SK-N-SH treated with all-trans-retinoic acid at 6 μM for 48 hours (cell line): ENCODE results near the gene RAD51B.

Experiments used
- ATAC-seq: fragments of 200-7000 bp; cut with Tn5 transposase; 3 replicates; pipeline ENCODE4 v1.9.1; 2020; ENCODE audit warnings: mild to moderate bottlenecking, moderate library complexity
- ARNTL ChIP-seq: fragments of 450-650 bp; formaldehyde crosslinking; IDR thresholded peaks from 2 replicates; pipeline ENCODE4 v1.5.0; 2020; ENCODE audit warnings: low read depth, mild to moderate bottlenecking, moderate library complexity, borderline replicate concordance
- BACH2 ChIP-seq: fragments of 250-450 bp; sonication (Bioruptor Pico); IDR thresholded peaks from 2 replicates; pipeline ENCODE4 v1.9.0; 2021; ENCODE audit warnings: mild to moderate bottlenecking, borderline replicate concordance
- CREB5 ChIP-seq: fragments of 250-450 bp; sonication (Bioruptor Pico); IDR thresholded peaks from 2 replicates; pipeline ENCODE4 v1.5.1; 2020; ENCODE audit warnings: low read depth, mild to moderate bottlenecking, moderate library complexity
- CSRNP3 ChIP-seq: fragments of 250-450 bp; sonication (Bioruptor Pico); IDR thresholded peaks from 2 replicates; pipeline ENCODE4 v1.5.1; 2021; ENCODE audit warnings: mild to moderate bottlenecking, moderate library complexity
- ESRRG ChIP-seq: fragments of 250-450 bp; sonication (Bioruptor Pico); IDR thresholded peaks from 2 replicates; pipeline ENCODE4 v1.6.1; 2021; ENCODE audit warnings: mild to moderate bottlenecking
- ISL1 ChIP-seq: fragments of 250-450 bp; sonication (Bioruptor Pico); IDR thresholded peaks from 2 replicates; pipeline ENCODE4 v2.1.2; 2022; ENCODE audit warnings: mild to moderate bottlenecking, moderate library complexity
- OSR1 ChIP-seq: fragments of 250-450 bp; sonication (Bioruptor Pico); IDR thresholded peaks from 2 replicates; pipeline ENCODE4 v1.8.0; 2022; ENCODE audit warnings: moderate library complexity, mild to moderate bottlenecking, inconsistent platforms
- PATZ1 ChIP-seq: fragments of 250-450 bp; sonication (Bioruptor Pico); IDR thresholded peaks from 2 replicates; pipeline ENCODE4 v1.8.0; 2020; ENCODE audit warnings: mild to moderate bottlenecking, moderate library complexity, borderline replicate concordance
- POU6F1 ChIP-seq: fragments of 250-450 bp; sonication (Bioruptor Pico); IDR thresholded peaks from 2 replicates; pipeline ENCODE4 v1.8.0; 2021; ENCODE audit warnings: low read depth, mild to moderate bottlenecking, moderate library complexity, borderline replicate concordance
- PPARA ChIP-seq: fragments of 250-450 bp; sonication (Bioruptor Pico); IDR thresholded peaks from 2 replicates; pipeline ENCODE4 v1.5.0; 2020; ENCODE audit warnings: mild to moderate bottlenecking, borderline replicate concordance
- RARB ChIP-seq: fragments of 250-450 bp; sonication (Bioruptor Pico); IDR thresholded peaks from 2 replicates; pipeline ENCODE4 v1.8.0; 2021; ENCODE audit warnings: mild to moderate bottlenecking, moderate library complexity
- TCF4 ChIP-seq: fragments of 250-450 bp; sonication (Bioruptor Pico); IDR thresholded peaks from 2 replicates; pipeline ENCODE4 v1.8.0; 2021; ENCODE audit warnings: mild to moderate bottlenecking, moderate library complexity, borderline replicate concordance
- TOX ChIP-seq: fragments of 250-450 bp; sonication (Bioruptor Pico); IDR thresholded peaks from 2 replicates; pipeline ENCODE4 v1.8.0; 2021; ENCODE audit warnings: mild to moderate bottlenecking, moderate library complexity, borderline replicate concordance
- TSHZ2 ChIP-seq: fragments of 250-450 bp; sonication (Bioruptor Pico); IDR thresholded peaks from 2 replicates; pipeline ENCODE4 v1.5.0; 2020; ENCODE audit warnings: mild to moderate bottlenecking, moderate library complexity
- ZC3H10 ChIP-seq: fragments of 250-450 bp; sonication (Bioruptor Pico); IDR thresholded peaks from 2 replicates; pipeline ENCODE4 v1.5.1; 2021; ENCODE audit warnings: mild to moderate bottlenecking, moderate library complexity
- ZFP3 ChIP-seq: fragments of 250-450 bp; sonication (Bioruptor Pico); IDR thresholded peaks from 2 replicates; pipeline ENCODE4 v1.5.0; 2020; ENCODE audit warnings: mild to moderate bottlenecking, moderate library complexity
- ZNF565 ChIP-seq: fragments of 450-650 bp; formaldehyde crosslinking; conservative IDR thresholded peaks from 2 replicates; pipeline ENCODE4 v1.5.0; 2020; ENCODE audit warnings: low read depth, mild to moderate bottlenecking, moderate library complexity
- ZNF70 ChIP-seq: fragments of 450-650 bp; formaldehyde crosslinking; IDR thresholded peaks from 2 replicates; pipeline ENCODE4 v1.5.0; 2020; ENCODE audit warnings: mild to moderate bottlenecking, moderate library complexity
- ZNF8 ChIP-seq: fragments of 450-650 bp; formaldehyde crosslinking; IDR thresholded peaks from 2 replicates; pipeline ENCODE4 v1.5.0; 2020; ENCODE audit warnings: mild to moderate bottlenecking, moderate library complexity

The RAD51B gene

GRCh38 chr14:68451696-68452373 lies 632.3 kb downstream of the RAD51B start:
- ATAC-seq: no peak
- no peak for TF ChIP-seq ZNF565
- TF ChIP-seq BACH2 (CRISPR knock-in tag): no peak
- TF ChIP-seq OSR1: no peak
- no peak for TF ChIP-seq PPARA (CRISPR knock-in tag)
- no peak for TF ChIP-seq TOX (CRISPR knock-in tag)
- no peak for TF ChIP-seq ZNF8
- no peak for TF ChIP-seq ZNF70
- TF ChIP-seq POU6F1 (CRISPR knock-in tag): no peak
- TF ChIP-seq ESRRG (CRISPR knock-in tag): no peak
- TF ChIP-seq CREB5 (CRISPR knock-in tag): no peak
- no peak for TF ChIP-seq PATZ1 (CRISPR knock-in tag)
- no peak for TF ChIP-seq ISL1
- TF ChIP-seq ARNTL (CRISPR knock-in tag): no peak
- TF ChIP-seq TCF4 (CRISPR knock-in tag): no peak
- TF ChIP-seq, all 23 proteins: peak for 0

- no peak for TF ChIP-seq BACH2 (CRISPR knock-in tag)
- TF ChIP-seq ZNF8: no peak
- TF ChIP-seq OSR1: no peak
- TF ChIP-seq ZNF70: no peak
- no peak for TF ChIP-seq ZFP3 (CRISPR knock-in tag)
- no peak for TF ChIP-seq ZNF565
- no peak for TF ChIP-seq TOX (CRISPR knock-in tag)
- TF ChIP-seq ZC3H10 (CRISPR knock-in tag): no peak
- TF ChIP-seq POU6F1 (CRISPR knock-in tag): no peak
- no peak for TF ChIP-seq TSHZ2 (CRISPR knock-in tag)
- no peak for TF ChIP-seq ARNTL (CRISPR knock-in tag)
- TF ChIP-seq RARB: no peak
- TF ChIP-seq CSRNP3 (CRISPR knock-in tag): no peak
- no peak for TF ChIP-seq CREB5 (CRISPR knock-in tag)
- no peak for ATAC-seq
Measured at GRCh38 chr14:68458253-68458652, 638.7 kb downstream of the RAD51B start.
